GM18502 (cell line): Measurements from ENCODE around the gene TUBA4A.
A peak's percentile ranks its signal among the peaks of the same experiment; 100 is the strongest.
"Not testable (repeated sequence)": the region's sequence is repeated elsewhere in the genome, so short reads cannot be mapped to it uniquely, and the experiment has no call there.

Experiments
- ATAC-seq: cut with Tn5 transposase; IDR thresholded peaks from one replicate; pipeline ENCODE4 v1.9.1; 2021; ENCODE audit warnings: mild to moderate bottlenecking; ENCODE audit not compliant: unreplicated experiment, poor library complexity

The TUBA4A gene

GRCh38 chr2:219287580-219288265 is 34.0 kb upstream of the TUBA4A start:
- ATAC-seq: no peak

GRCh38 chr2:219287116-219287440 is 33.4 kb upstream of the TUBA4A start:
- not testable (repeated sequence) for ATAC-seq

- ATAC-seq: no peak
Observed at GRCh38 chr2:219286436-219287115, 32.9 kb upstream of the TUBA4A start.

- ATAC-seq: no peak
Observed at GRCh38 chr2:219285894-219286425, 32.2 kb upstream of the TUBA4A start.

- ATAC-seq: no peak
Observed at GRCh38 chr2:219285373-219285735, 31.6 kb upstream of the TUBA4A start.

GRCh38 chr2:219284501-219285372 is 31.0 kb upstream of the TUBA4A start:
- ATAC-seq: no peak

- no peak for ATAC-seq
Observed at GRCh38 chr2:219282943-219283581, 29.3 kb upstream of the TUBA4A start.

- ATAC-seq: no peak
Observed at GRCh38 chr2:219282375-219282774, 28.7 kb upstream of the TUBA4A start.

GRCh38 chr2:219281588-219281987 is 27.9 kb upstream of the TUBA4A start:
- no peak for ATAC-seq

GRCh38 chr2:219280651-219281050 is 26.9 kb upstream of the TUBA4A start:
- no peak for ATAC-seq

GRCh38 chr2:219279916-219280516 is 26.3 kb upstream of the TUBA4A start:
- ATAC-seq: no peak

GRCh38 chr2:219279151-219279915 is 25.6 kb upstream of the TUBA4A start, which contains the start of gene DNAJB2:
TSS of gene DNAJB2 (plus strand) at chr2:219279366. CDS start at chr2:219279834, 468 bp downstream.
- ATAC-seq: peak; percentile 88

GRCh38 chr2:219278655-219279150 is 25.0 kb upstream of the TUBA4A start:
- no peak for ATAC-seq

- ATAC-seq: no peak
Observed at GRCh38 chr2:219277703-219278654, 24.3 kb upstream of the TUBA4A start.

- ATAC-seq: no peak
Observed at GRCh38 chr2:219274361-219274921, 20.7 kb upstream of the TUBA4A start.

- no peak for ATAC-seq
Observed at GRCh38 chr2:219273937-219274336, 20.2 kb upstream of the TUBA4A start.

- no peak for ATAC-seq
Observed at GRCh38 chr2:219272995-219273394, 19.3 kb upstream of the TUBA4A start.

- ATAC-seq: no peak
Observed at GRCh38 chr2:219272356-219272755, 18.6 kb upstream of the TUBA4A start.
